ENCODE data around the gene CFAP157. TPM values are rescaled to one million over a fixed set of nuclear protein-coding genes. Genes with fewer than 3 reads are reported as not detected.

CFAP157 gene
- total RNA-seq, 2 experiments from 2014 or later = 0.10 TPM; not detected in 1

GRCh38 chr9:127711226-127711701 is 4.5 kb downstream of the CFAP157 start:
- DNase-seq = no peak
- Mint-ChIP-seq H3K9me3 (no peaks in the 10 kb centered on the region), H3K4me3 (no peak overlapping the region), H3K27ac (no peak overlapping the region), H3K27me3 (no peaks in the 10 kb centered on the region), H3K36me3 (no peaks in the 10 kb centered on the region), H3K4me1 (ENCODE audit: low read depth) (peaks cover 30% of the 10 kb centered on the region)
- CTCF ChIA-PET = interaction anchor here (1.3 to 2.8 kb wide), 2 partner anchors 23 to 210 kb away, joined by 3 to 14 read pairs; partner anchors contain the start of gene TOR2A
- intact Hi-C loops (cut with micrococcal nuclease) = loop anchor here (2.0 kb wide), 1 partner anchor 16 kb away; no protein-coding TSS in a partner anchor
- POLR2A ChIA-PET = interaction anchor here (1.1 kb wide), 2 partner anchors 24 to 195 kb away, joined by 3 to 4 read pairs; partner anchors contain the start of gene TOR2A

- Mint-ChIP-seq H3K27ac (no peak overlapping the region), H3K4me1 (ENCODE audit: low read depth) (peaks cover 32% of the 10 kb centered on the region), H3K27me3 (no peaks in the 10 kb centered on the region), H3K4me3 (no peak overlapping the region), H3K9me3 (no peaks in the 10 kb centered on the region), H3K36me3 (no peaks in the 10 kb centered on the region)
- intact Hi-C loops (cut with micrococcal nuclease) = loop anchor here (2.0 kb wide), 1 partner anchor 15 kb away; no protein-coding TSS in a partner anchor
- POLR2A ChIA-PET = interaction anchor here (1.1 kb wide), 2 partner anchors 23 to 195 kb away, joined by 3 to 4 read pairs; partner anchors contain the start of gene TOR2A
- no peak for DNase-seq
- CTCF ChIA-PET = interaction anchor here (1.3 to 2.8 kb wide), 2 partner anchors 23 to 209 kb away, joined by 3 to 14 read pairs; partner anchors contain the start of gene TOR2A
Observed at GRCh38 chr9:127711831-127712274, 5.1 kb downstream of the CFAP157 start.

DNA sequence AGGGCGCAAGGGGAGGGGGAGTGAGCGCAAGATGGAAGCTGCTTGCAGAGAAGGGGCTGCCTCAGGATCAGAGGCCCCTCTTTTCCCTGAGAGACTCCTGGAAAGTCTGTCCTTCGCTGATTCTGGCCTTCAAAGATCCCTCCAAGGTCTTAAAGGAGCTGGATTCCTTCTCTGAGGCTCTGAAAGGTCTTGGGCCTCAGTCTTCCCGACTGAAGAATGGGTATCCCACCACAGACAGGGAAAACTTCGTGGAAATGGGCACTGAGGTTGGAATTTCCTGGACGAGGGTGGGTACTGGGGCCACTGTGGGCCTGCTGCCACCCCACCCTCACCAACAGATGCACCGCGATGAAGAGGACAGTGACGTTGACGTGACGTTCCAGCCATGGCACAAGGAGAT is 5.6 kb downstream of the CFAP157 start:
- Mint-ChIP-seq H3K4me1 (ENCODE audit: low read depth) (peaks cover 29% of the 10 kb centered on the region), H3K9me3 (no peaks in the 10 kb centered on the region), H3K27me3 (no peaks in the 10 kb centered on the region), H3K36me3 (no peaks in the 10 kb centered on the region), H3K27ac (no peak overlapping the region), H3K4me3 (no peak overlapping the region)
- intact Hi-C loops (cut with micrococcal nuclease) = no loop called here
- POLR2A ChIA-PET = interaction anchor here (1.0 to 1.1 kb wide), 2 partner anchors 22 to 194 kb away, joined by 3 to 4 read pairs; partner anchors contain the start of gene TOR2A
- CTCF ChIA-PET = interaction anchor here (0.6 to 2.8 kb wide), 2 partner anchors 22 to 67 kb away, joined by 3 to 14 read pairs; partner anchors contain the start of gene TOR2A
- DNase-seq = no peak

DNA sequence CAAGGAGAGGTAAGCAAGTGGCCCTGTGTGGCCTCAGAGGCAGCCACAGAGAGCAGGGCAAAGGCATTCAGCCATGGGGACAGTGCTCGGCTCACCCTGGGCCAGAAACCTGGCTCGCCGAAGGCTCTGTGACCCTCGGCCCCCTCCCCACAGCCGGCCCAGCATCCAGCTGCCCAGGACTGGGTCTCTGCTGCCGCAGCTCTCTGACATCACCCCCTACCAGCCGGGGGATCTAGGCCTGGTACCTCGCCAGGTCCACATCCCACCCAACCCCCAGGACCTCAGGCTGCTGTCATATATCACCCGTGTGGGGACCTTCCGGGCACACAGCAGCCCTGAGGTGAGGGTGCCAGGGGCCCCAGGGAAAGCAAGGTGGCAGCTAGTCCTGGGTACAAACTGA is 6.1 kb downstream of the CFAP157 start:
- CTCF ChIA-PET = interaction anchor here (0.6 to 2.8 kb wide), 2 partner anchors 22 to 68 kb away, joined by 3 to 14 read pairs; partner anchors contain the start of gene TOR2A

DNA sequence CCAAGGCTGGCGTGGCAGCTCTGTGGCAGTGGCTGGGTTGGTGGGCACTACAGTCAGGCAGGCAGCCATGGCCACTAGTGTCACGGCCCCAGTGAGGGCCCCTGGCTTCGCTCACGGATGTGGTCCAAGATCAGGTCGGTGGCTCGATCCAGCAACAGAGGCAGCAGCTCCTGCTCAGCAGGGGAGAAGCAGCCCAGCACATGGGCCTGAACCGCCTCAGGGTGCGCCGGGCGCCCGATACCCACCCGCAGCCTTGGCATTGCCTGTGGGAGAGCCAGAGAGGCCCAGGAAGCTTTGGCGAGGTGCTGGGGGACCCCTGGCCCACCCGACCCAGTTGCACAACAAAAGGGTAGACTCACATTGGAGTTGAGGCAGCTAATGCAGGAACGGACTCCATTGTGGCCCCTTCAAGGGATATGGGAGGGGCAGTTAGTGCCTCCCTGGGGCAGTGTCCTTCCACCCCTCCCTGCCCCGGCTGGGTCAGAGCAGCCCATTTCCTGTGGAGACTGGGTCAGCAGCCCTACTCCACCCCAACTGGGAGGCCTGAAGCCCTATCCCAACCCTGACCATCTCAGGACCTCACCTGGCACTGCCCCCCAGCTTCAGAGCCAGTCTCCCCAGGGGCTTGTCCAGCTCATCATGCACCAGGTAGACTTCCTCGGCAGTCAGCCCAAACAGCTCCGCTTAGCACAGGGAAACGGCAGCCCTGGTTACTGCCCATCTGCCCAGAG is 7.4 kb downstream of the CFAP157 start:
- Mint-ChIP-seq H3K4me1 (ENCODE audit: low read depth) (peaks cover 23% of the 10 kb centered on the region), H3K4me3 (peak overlapping the region; percentile 73), H3K27ac (no peak overlapping the region), H3K9me3 (no peaks in the 10 kb centered on the region), H3K27me3 (no peaks in the 10 kb centered on the region), H3K36me3 (no peaks in the 10 kb centered on the region)
- DNase-seq = no peak
- CTCF ChIA-PET = interaction anchor here (1.0 to 3.7 kb wide), 4 partner anchors 9 to 188 kb away, joined by 3 to 41 read pairs (median 3); partner anchors contain the start of gene TOR2A
- intact Hi-C loops (cut with micrococcal nuclease) = no loop called here
- POLR2A ChIA-PET = no interaction called here

More for the DNA sequence above, 6.1 kb downstream of the CFAP157 start:
- no peaks in the 10 kb centered on the region for H3K9me3 Mint-ChIP-seq
- DNase-seq = no peak
- no peaks in the 10 kb centered on the region for H3K36me3 Mint-ChIP-seq
- H3K27me3 Mint-ChIP-seq = no peaks in the 10 kb centered on the region
- H3K27ac Mint-ChIP-seq = no peak overlapping the region
- peaks cover 24% of the 10 kb centered on the region for H3K4me1 Mint-ChIP-seq (ENCODE audit: low read depth)
- intact Hi-C loops (cut with micrococcal nuclease) = no loop called here
- POLR2A ChIA-PET = interaction anchor here (1.0 kb wide), 1 partner anchor 22 kb away, joined by 3 read pairs; the partner anchor contains the start of gene TOR2A
- no peak overlapping the region for H3K4me3 Mint-ChIP-seq

DNA sequence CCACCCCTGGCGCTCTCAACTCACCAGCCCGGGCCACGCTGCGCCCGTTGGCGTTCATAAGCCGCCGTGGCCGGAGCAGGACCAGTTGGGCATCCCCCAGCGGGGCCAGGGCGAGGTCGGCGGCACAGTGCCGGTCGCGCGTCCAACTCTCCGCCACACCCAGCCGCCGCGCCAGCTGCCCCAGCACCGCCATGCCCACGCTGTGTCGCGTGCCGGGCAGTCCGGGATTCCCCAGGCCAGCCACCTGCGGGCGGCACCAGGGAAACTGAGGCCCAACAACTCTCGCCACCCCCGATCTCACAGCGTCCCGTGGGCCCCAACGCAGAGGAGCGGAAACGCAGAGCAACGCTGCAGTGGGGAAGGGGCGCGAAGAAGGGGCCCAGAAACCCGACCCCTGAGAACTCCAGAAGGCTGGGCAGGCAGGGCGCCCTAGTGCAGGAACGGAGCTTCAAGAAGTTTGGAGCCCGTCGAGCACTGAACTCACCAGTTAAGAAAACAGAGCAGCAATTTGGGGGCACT is 8.2 kb downstream of the CFAP157 start:
- intact Hi-C loops (cut with micrococcal nuclease) = loop anchor here (1.0 to 5.0 kb wide), 4 partner anchors 16 to 202 kb away; partner anchors contain the start of gene ST6GALNAC4
- Mint-ChIP-seq H3K27me3 (no peaks in the 10 kb centered on the region), H3K4me1 (ENCODE audit: low read depth) (peaks cover 28% of the 10 kb centered on the region), H3K27ac (peak overlapping the region; percentile 74), H3K4me3 (peak overlapping the region; percentile 90), H3K9me3 (no peaks in the 10 kb centered on the region), H3K36me3 (no peaks in the 10 kb centered on the region)
- ChIA-PET POLR2A (interaction anchor here (0.7 to 1.6 kb wide), 5 partner anchors 9 to 263 kb away, joined by 3 to 6 read pairs (median 4); partner anchors contain the start of genes LRSAM1, RPL12 and TOR2A), CTCF (interaction anchor here (0.6 to 3.7 kb wide), 6 partner anchors 10 to 413 kb away, joined by 3 to 41 read pairs (median 3); partner anchors contain the start of genes ST6GALNAC4 and TOR2A)
- DNase-seq = peak; percentile 32

GRCh38 chr9:127715470-127716337 is 8.9 kb downstream of the CFAP157 start, which contains the start of the genes PTRH1 and TTC16:
Gene PTRH1 (minus strand): TSS chr9:127715663. CDS start chr9:127715639, 24 bp downstream.
Gene TTC16 (plus strand): TSS chr9:127716079. CDS start chr9:127716146, 67 bp downstream.
- Mint-ChIP-seq H3K4me3 (peak within 1 kb of the TSS; percentile 90), H3K27ac (peak within 1 kb of the TSS; percentile 74), H3K36me3 (no peaks in the 10 kb centered on the region), H3K27me3 (no peaks in the 10 kb centered on the region), H3K9me3 (no peaks in the 10 kb centered on the region), H3K4me1 (ENCODE audit: low read depth) (peaks cover 29% of the 10 kb centered on the region)
- intact Hi-C loops (cut with micrococcal nuclease) = loop anchor here (1.0 to 5.0 kb wide), 4 partner anchors 16 to 202 kb away; partner anchors contain the start of gene ST6GALNAC4
- POLR2A ChIA-PET = interaction anchor here (0.7 to 1.6 kb wide), 6 partner anchors 10 to 264 kb away, joined by 3 to 6 read pairs (median 4); partner anchors contain the start of genes LRSAM1, RPL12 and TOR2A
- DNase-seq = peak; percentile 98
- CTCF ChIA-PET = interaction anchor here (0.6 to 3.7 kb wide), 5 partner anchors 11 to 413 kb away, joined by 3 to 41 read pairs (median 3); partner anchors contain the start of genes ST6GALNAC4 and TOR2A

- Mint-ChIP-seq H3K4me3 (peak overlapping the region; percentile 90), H3K36me3 (no peaks in the 10 kb centered on the region), H3K4me1 (ENCODE audit: low read depth) (peaks cover 28% of the 10 kb centered on the region), H3K27ac (peak overlapping the region; percentile 74), H3K27me3 (no peaks in the 10 kb centered on the region), H3K9me3 (no peaks in the 10 kb centered on the region)
- intact Hi-C loops (cut with micrococcal nuclease) = loop anchor here (5.0 kb wide), 1 partner anchor 201 kb away; the partner anchor contains the start of gene ST6GALNAC4
- DNase-seq = no peak
- ChIA-PET POLR2A (interaction anchor here (1.1 to 1.6 kb wide), 4 partner anchors 14 to 265 kb away, joined by 3 to 6 read pairs (median 4); partner anchors contain the start of genes LRSAM1, RPL12 and TOR2A), CTCF (interaction anchor here (2.1 to 3.7 kb wide), 2 partner anchors 18 to 191 kb away, joined by 5 to 41 read pairs; partner anchors contain the start of gene TOR2A)
Observed at GRCh38 chr9:127716412-127716811, 9.6 kb downstream of the CFAP157 start.

- no peak overlapping the region for H3K27ac Mint-ChIP-seq
- H3K36me3 Mint-ChIP-seq = no peaks in the 10 kb centered on the region
- ChIA-PET POLR2A (no interaction called here), CTCF (interaction anchor here (3.7 kb wide), 1 partner anchor 17 kb away, joined by 41 read pairs; the partner anchor contains the start of gene TOR2A)
- no peak for DNase-seq
- no peak overlapping the region for H3K4me3 Mint-ChIP-seq
- peaks cover 24% of the 10 kb centered on the region for H3K4me1 Mint-ChIP-seq (ENCODE audit: low read depth)
- no peaks in the 10 kb centered on the region for H3K27me3 Mint-ChIP-seq
- intact Hi-C loops (cut with micrococcal nuclease) = loop anchor here (5.0 kb wide), 1 partner anchor 200 kb away; the partner anchor contains the start of gene ST6GALNAC4
- no peaks in the 10 kb centered on the region for H3K9me3 Mint-ChIP-seq
Observed at GRCh38 chr9:127717766-127718165, 11.0 kb downstream of the CFAP157 start.

DNA sequence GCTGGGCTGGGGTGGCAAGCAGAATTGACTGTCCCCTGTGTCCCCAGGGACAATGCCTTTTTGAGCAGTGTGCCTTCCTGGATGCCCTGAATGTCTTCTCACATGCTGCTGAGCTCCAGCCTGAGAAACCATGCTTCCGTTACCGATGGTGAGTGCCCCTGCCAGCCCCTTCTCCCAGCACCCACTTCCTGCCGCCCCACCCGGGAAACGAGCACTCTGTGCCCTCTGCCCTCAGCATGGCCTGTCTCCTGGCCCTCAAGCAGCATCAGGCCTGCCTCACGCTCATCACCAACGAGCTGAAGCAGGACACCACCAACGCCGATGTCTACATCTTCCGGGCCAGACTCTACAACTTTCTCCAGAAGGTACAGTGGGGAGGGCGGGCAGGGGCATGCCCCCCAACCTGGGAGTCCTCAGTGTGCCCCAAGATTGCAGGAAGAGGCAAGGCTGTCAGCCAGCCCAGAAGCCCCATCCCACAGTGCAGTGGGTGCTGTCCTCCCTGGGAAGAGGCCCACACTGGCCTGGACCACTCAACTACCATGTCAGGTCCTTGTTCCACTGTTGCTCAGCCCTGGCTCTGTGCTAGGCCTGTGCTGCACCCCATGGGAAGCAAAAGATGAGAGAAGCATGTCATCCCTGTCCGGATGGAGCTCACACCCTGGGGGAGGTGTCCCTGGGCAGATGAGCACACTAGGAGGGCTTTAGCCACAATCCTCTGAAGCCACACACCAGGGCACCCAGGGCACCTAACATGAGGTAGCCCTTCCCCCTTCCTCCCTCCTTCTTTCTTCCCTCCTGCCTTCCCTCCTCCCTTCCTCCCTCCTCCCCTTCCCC is 13.5 kb downstream of the CFAP157 start:
- Mint-ChIP-seq H3K4me3 (peak overlapping the region; percentile 2), H3K27ac (peak overlapping the region; percentile 47), H3K4me1 (ENCODE audit: low read depth) (peaks cover 21% of the 10 kb centered on the region), H3K9me3 (no peaks in the 10 kb centered on the region), H3K36me3 (no peaks in the 10 kb centered on the region), H3K27me3 (no peaks in the 10 kb centered on the region)
- CTCF ChIA-PET = interaction anchor here (2.6 kb wide), 1 partner anchor 15 kb away, joined by 14 read pairs; the partner anchor contains the start of gene TOR2A
- POLR2A ChIA-PET = interaction anchor here (0.5 to 1.5 kb wide), 2 partner anchors 14 to 602 kb away, joined by 3 read pairs; partner anchors contain the start of gene TOR2A
- intact Hi-C loops (cut with micrococcal nuclease) = no loop called here
- peak; percentile 27 for DNase-seq

Data from activated CD4-positive, alpha-beta memory T cell treated with anti-CD3 and anti-CD28 coated beads for 36 hours (primary cell).